Vagina (tissue), 2 donors: Measurements from ENCODE around the gene CUZD1. TPM values are rescaled to one million over a fixed set of nuclear protein-coding genes. Genes with fewer than 3 reads are reported as not detected.

Experiments used
- DNase-seq, 2 donors: peaks; one replicate each; pipeline ENCODE4 v3.0.0-alpha.2; 2017; ENCODE audit errors: extremely low spot score in 2 of 2
- H3K27ac ChIP-seq: fragments of 200-600 bp; sonication (generic); one replicate; pipeline ENCODE4 v1.5.1; 2019
- H3K27me3 ChIP-seq: fragments of 200-600 bp; sonication (generic); one replicate; pipeline ENCODE4 v1.5.1; 2019
- H3K36me3 ChIP-seq, 2 donors: fragments of 200-600 bp; sonication (generic); one replicate each; pipeline ENCODE4 v1.5.1; 2017 to 2019
- H3K4me1 ChIP-seq: fragments of 200-600 bp; sonication (generic); one replicate; pipeline ENCODE4 v1.5.1; 2019
- H3K4me3 ChIP-seq, 2 donors: fragments of 200-600 bp; sonication (generic); 1 replicate in 1 of 2; 2 replicates in 1 of 2; pipeline ENCODE4 v1.5.1; 2016 to 2019
- H3K9me3 ChIP-seq: fragments of 200-600 bp; sonication (generic); one replicate; pipeline ENCODE4 v1.5.1; 2019
- CTCF ChIP-seq, 3 experiments: fragments of 450-650 bp in 2 of 3; fragments of 200-600 bp in 1 of 3; sonication (generic) in 1 of 3; IDR thresholded peaks; one replicate each; pipeline ENCODE4 v1.5.1; 2017 to 2019; ENCODE audit warnings: antibody characterized with exemption in 3 of 3, mild to moderate bottlenecking in 2 of 3, moderate library complexity in 2 of 3
- POLR2A ChIP-seq, 2 donors: fragments of 450-650 bp; IDR thresholded peaks; one replicate each; pipeline ENCODE4 v1.6.1; 2017; ENCODE audit warnings: antibody characterized with exemption in 2 of 2, mild to moderate bottlenecking in 2 of 2, moderate library complexity in 2 of 2
- POLR2AphosphoS5 ChIP-seq, 2 donors: sonication (generic); formaldehyde crosslinking; IDR thresholded peaks; one replicate each; pipeline ENCODE4 v1.9.0; 2017; ENCODE audit warnings: antibody characterized with exemption in 2 of 2, mild to moderate bottlenecking in 2 of 2, low read depth in 1 of 2; ENCODE audit not compliant: insufficient read depth in 1 of 2
- intact Hi-C: fragments of 100-400 bp; cut with DNase I; formaldehyde crosslinking; loops from one replicate; pipeline ENCODE4 v1.15.1; 2023
- total RNA-seq: library from RNA; depleted of rRNA; stranded (reverse); fragments of >200 nt; gene quantifications from one replicate; pipeline ENCODE4 v1.2.3, GENCODE V29; 2016

The CUZD1 gene
- total RNA-seq, 1 donor from 2014 or later: not detected

GRCh38 chr10:122855745-122856144, 10.1 kb upstream of the CUZD1 start:
- H3K36me3 ChIP-seq: no peaks in the 10 kb centered on the region
- no peak overlapping the region for H3K4me3 ChIP-seq
- H3K27ac ChIP-seq: no peak overlapping the region
- no peak for TF ChIP-seq POLR2A (IDR thresholded peaks at IDR 0.05)
- no peak for TF ChIP-seq POLR2AphosphoS5 (IDR thresholded peaks at IDR 0.05; ENCODE audit: insufficient read depth in 1 of 2, low read depth in 1 of 2)
- TF ChIP-seq CTCF (IDR thresholded peaks at IDR 0.05): no peak
- no peaks in the 10 kb centered on the region for H3K4me1 ChIP-seq
- DNase-seq: no peak
- no peaks in the 10 kb centered on the region for H3K27me3 ChIP-seq
- no peaks in the 10 kb centered on the region for H3K9me3 ChIP-seq
- intact Hi-C loops: no loop called here

DNA sequence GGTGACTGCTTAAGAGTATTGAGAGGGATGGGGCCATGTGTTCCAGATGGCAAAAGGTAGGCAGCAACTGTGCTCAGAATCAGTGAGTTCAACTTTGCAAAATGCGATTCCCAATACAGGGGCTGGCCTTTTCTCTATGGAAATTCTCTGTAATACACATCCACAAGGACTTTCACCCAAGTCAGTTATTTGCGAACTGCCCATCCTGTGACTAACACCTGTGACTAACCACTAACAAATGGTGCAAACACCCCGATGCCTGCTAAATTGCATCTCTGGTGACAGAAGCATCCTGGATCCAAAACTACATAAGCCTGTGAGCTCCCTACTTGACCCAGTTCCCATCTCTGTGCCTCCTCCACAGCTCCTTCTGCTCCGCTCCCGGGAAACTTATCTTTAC, 9.0 kb upstream of the CUZD1 start:
- intact Hi-C loops: no loop called here
- no peak for TF ChIP-seq CTCF (IDR thresholded peaks at IDR 0.05)
- no peak for TF ChIP-seq POLR2A (IDR thresholded peaks at IDR 0.05)
- no peak for TF ChIP-seq POLR2AphosphoS5 (IDR thresholded peaks at IDR 0.05; ENCODE audit: insufficient read depth in 1 of 2, low read depth in 1 of 2)
- Histone ChIP-seq H3K4me3 (no peak overlapping the region), H3K9me3 (no peaks in the 10 kb centered on the region), H3K4me1 (no peaks in the 10 kb centered on the region), H3K27ac (no peak overlapping the region), H3K27me3 (no peaks in the 10 kb centered on the region), H3K36me3 (no peaks in the 10 kb centered on the region)
- DNase-seq: no peak

GRCh38 chr10:122853665-122854313, 8.1 kb upstream of the CUZD1 start:
- Histone ChIP-seq H3K27ac (no peak overlapping the region), H3K4me3 (no peak overlapping the region), H3K4me1 (no peaks in the 10 kb centered on the region), H3K36me3 (no peaks in the 10 kb centered on the region), H3K9me3 (no peaks in the 10 kb centered on the region), H3K27me3 (no peaks in the 10 kb centered on the region)
- TF ChIP-seq POLR2AphosphoS5 (IDR thresholded peaks at IDR 0.05; ENCODE audit: insufficient read depth in 1 of 2, low read depth in 1 of 2): no peak
- no peak for TF ChIP-seq CTCF (IDR thresholded peaks at IDR 0.05)
- no peak for TF ChIP-seq POLR2A (IDR thresholded peaks at IDR 0.05)
- DNase-seq: no peak
- intact Hi-C loops: no loop called here

- H3K27ac ChIP-seq: no peak overlapping the region
- no peaks in the 10 kb centered on the region for H3K36me3 ChIP-seq
- intact Hi-C loops: no loop called here
- no peak for DNase-seq
- H3K4me1 ChIP-seq: no peaks in the 10 kb centered on the region
- H3K4me3 ChIP-seq: no peak overlapping the region
- H3K9me3 ChIP-seq: no peaks in the 10 kb centered on the region
- TF ChIP-seq CTCF (IDR thresholded peaks at IDR 0.05) (no peak), POLR2AphosphoS5 (IDR thresholded peaks at IDR 0.05; ENCODE audit: insufficient read depth in 1 of 2, low read depth in 1 of 2) (no peak), POLR2A (IDR thresholded peaks at IDR 0.05) (no peak)
- H3K27me3 ChIP-seq: no peaks in the 10 kb centered on the region
Observed at GRCh38 chr10:122852261-122852660, 6.6 kb upstream of the CUZD1 start.
